Progenitor cell of endocrine pancreas (in vitro differentiated cells): ENCODE results near the gene NKD1. TPM values are rescaled to one million over a fixed set of nuclear protein-coding genes. Genes with fewer than 3 reads are reported as not detected.

Source experiments
- DNase-seq: peaks from one replicate; pipeline ENCODE4 v3.0.0; 2021; ENCODE audit warnings: low spot score; ENCODE audit not compliant: unreplicated experiment
- H3K27ac Mint-ChIP-seq: 2 replicates; pipeline ENCODE4 v1.8.0; 2021; ENCODE audit warnings: mild to moderate bottlenecking, moderate library complexity, mixed read lengths
- H3K27me3 Mint-ChIP-seq: 2 replicates; pipeline ENCODE4 v1.8.0; 2021; ENCODE audit warnings: mixed read lengths
- H3K36me3 Mint-ChIP-seq: 2 replicates; pipeline ENCODE4 v1.8.0; 2022; ENCODE audit warnings: mixed read lengths; ENCODE audit not compliant: insufficient read depth
- H3K4me1 Mint-ChIP-seq: 2 replicates; pipeline ENCODE4 v1.8.0; 2021; ENCODE audit warnings: low read depth, mixed read lengths
- H3K4me3 Mint-ChIP-seq: 2 replicates; pipeline ENCODE4 v1.8.0; 2021; ENCODE audit warnings: low read depth, mild to moderate bottlenecking, moderate library complexity, mixed read lengths
- H3K9me3 Mint-ChIP-seq: 2 replicates; pipeline ENCODE4 v1.8.0; 2021; ENCODE audit warnings: low read depth, mixed read lengths
- total RNA-seq: library from RNA; stranded (reverse); gene quantifications from 2 replicates; pipeline ENCODE4 v1.2.1, GENCODE V29; 2021
- TF ChIP-seq, protein P1 (sequence below): fragments of 200-600 bp; sonication (generic); IDR thresholded peaks from one replicate; pipeline ENCODE4 v1.5.0; 2021; ENCODE audit warnings: antibody characterized with exemption, mild to moderate bottlenecking; ENCODE audit not compliant: unreplicated experiment

The NKD1 gene
- total RNA-seq, 1 donor from 2014 or later: 3.0 TPM

DNA sequence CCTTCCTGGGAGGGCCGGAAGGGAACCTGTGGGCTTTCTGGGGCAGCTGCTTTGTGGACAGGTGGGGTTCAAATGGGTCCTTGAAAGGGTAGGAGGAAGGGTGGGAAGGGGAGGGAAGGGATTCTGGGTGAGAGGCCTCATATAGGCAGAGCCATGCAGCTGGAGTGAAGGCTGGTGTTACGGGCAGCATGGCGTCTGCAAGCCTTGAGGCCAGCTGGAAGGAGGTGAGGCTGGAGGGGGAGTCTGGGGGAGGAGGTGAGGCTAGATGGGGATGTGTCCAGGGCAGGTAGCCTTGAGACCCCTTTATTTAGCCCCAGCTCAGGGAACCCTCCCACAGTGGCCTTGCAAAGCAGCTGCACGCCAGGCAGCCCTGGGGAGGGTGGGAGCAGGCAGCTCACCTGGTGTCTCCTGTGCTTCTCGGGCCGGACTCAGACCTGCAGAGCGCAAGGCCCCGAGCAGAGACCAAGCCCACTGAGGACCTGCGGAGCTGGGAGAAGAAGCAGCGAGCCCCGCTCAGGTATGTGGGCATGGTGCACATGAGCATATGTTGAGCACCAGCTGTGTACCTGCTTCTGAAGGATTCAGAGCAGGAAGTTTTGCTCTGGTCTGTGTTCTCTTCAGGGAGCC lies 82.3 kb downstream of the NKD1 start:
- no peak for DNase-seq
- Mint-ChIP-seq H3K36me3 (no peaks in the 10 kb centered on the region), H3K27ac (no peak overlapping the region), H3K4me1 (peaks cover 6% of the 10 kb centered on the region), H3K27me3 (no peaks in the 10 kb centered on the region), H3K4me3 (no peak overlapping the region), H3K9me3 (no peaks in the 10 kb centered on the region)
- TF ChIP-seq, protein P1, sequence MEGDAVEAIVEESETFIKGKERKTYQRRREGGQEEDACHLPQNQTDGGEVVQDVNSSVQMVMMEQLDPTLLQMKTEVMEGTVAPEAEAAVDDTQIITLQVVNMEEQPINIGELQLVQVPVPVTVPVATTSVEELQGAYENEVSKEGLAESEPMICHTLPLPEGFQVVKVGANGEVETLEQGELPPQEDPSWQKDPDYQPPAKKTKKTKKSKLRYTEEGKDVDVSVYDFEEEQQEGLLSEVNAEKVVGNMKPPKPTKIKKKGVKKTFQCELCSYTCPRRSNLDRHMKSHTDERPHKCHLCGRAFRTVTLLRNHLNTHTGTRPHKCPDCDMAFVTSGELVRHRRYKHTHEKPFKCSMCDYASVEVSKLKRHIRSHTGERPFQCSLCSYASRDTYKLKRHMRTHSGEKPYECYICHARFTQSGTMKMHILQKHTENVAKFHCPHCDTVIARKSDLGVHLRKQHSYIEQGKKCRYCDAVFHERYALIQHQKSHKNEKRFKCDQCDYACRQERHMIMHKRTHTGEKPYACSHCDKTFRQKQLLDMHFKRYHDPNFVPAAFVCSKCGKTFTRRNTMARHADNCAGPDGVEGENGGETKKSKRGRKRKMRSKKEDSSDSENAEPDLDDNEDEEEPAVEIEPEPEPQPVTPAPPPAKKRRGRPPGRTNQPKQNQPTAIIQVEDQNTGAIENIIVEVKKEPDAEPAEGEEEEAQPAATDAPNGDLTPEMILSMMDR: no peak

DNA sequence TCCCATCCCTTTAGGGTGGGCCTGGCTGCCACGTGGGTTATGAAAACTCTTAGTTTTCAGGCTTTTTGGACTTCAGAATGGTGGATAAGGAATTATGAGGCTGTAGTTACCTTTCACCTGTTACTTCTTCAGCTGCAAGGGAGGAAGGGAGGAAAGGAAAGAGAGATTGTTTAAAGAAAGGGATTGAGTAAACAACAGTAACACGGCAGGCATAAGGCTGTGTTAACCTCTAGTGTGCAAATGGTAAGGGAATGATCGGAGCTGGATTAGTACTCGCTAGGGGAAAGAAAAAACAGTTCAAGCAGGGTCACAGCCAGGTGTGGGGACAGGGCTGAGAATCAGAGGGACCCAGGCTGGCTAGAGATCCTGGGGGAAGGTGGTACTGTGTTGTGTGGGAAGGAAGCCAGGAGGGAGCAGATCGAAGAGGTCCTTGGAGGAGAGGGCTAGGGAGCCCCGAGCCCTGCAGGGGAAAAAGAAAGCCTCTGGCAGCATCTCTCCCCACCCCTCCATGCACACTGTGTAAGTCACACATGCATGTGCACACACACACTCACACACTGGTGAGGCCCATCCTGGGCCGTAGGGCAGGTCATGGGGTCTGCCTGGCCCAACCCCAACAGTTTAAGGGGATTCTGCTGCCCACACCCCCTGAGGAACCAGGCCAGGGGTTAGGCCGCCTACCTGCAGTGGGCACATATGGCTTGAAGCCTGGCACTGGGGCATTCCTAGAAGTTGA lies 83.2 kb downstream of the NKD1 start:
- no peak for DNase-seq
- Mint-ChIP-seq H3K27me3 (no peaks in the 10 kb centered on the region), H3K4me1 (peaks cover 6% of the 10 kb centered on the region), H3K4me3 (no peak overlapping the region), H3K9me3 (no peaks in the 10 kb centered on the region), H3K27ac (no peak overlapping the region), H3K36me3 (no peaks in the 10 kb centered on the region)
- TF ChIP-seq, protein P1: no peak

DNA sequence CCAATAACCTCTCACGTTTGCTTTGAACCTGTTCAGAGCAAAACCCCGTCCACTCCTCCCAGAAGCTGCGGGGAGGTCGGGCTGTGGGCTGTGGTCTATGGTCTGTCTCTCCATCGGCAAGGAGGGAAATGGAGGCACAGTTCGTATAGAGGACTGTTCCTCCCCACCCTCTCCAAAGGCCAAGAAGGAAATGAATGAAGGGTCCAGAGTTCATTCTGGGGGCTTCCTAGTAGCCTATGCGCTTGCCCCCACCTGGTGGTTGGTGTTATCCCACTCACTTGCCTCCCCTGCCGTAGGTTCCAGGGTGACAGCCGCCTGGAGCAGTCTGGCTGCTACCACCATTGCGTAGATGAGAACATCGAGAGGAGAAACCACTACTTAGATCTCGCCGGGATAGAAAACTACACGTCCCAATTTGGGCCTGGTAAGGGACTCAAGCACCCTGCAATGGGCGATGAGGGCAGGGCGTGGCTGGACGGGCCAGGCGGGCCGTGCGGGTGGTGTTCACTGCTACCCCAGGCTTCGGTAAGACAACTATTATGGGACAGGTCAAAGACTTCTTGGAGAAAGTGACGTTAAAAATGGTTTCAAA lies 83.9 kb downstream of the NKD1 start:
- H3K4me1 Mint-ChIP-seq: peaks cover 6% of the 10 kb centered on the region
- no peaks in the 10 kb centered on the region for H3K9me3 Mint-ChIP-seq
- H3K27ac Mint-ChIP-seq: no peak overlapping the region
- H3K4me3 Mint-ChIP-seq: no peak overlapping the region
- TF ChIP-seq, protein P1: no peak
- no peaks in the 10 kb centered on the region for H3K36me3 Mint-ChIP-seq
- H3K27me3 Mint-ChIP-seq: no peaks in the 10 kb centered on the region
- no peak for DNase-seq

DNA sequence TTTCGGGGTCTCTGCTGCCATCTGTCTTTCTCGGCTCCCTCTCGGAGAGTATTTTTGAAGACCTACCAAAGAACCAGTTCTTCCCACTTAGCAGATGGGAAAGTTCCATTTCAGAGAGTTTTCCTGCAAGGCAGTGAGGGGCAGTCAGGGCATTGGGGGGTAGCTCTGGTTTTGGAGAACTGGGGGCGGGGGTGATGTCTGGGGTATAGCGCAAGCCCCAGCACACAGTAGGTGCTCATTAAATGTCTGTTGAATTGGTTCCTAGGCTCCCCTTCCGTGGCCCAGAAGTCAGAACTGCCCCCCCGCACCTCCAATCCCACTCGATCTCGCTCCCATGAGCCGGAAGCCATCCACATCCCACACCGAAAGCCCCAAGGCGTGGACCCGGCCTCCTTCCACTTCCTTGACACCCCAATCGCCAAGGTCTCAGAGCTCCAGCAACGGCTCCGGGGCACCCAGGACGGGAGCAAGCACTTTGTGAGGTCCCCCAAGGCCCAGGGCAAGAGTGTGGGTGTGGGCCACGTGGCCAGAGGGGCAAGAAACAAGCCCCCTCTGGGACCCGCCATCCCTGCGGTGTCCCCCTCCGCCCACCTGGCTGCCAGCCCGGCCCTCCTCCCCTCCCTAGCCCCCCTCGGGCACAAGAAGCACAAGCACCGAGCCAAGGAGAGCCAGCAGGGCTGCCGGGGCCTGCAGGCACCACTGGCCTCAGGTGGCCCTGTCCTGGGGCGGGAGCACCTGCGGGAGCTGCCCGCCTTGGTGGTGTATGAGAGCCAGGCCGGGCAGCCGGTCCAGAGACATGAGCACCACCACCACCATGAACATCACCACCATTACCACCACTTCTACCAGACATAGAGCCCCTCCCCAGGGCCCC lies 85.0 kb downstream of the NKD1 start:
- Mint-ChIP-seq H3K9me3 (no peaks in the 10 kb centered on the region), H3K4me1 (peaks cover 6% of the 10 kb centered on the region), H3K27me3 (no peaks in the 10 kb centered on the region), H3K4me3 (no peak overlapping the region), H3K27ac (no peak overlapping the region), H3K36me3 (no peaks in the 10 kb centered on the region)
- TF ChIP-seq, protein P1: no peak
- no peak for DNase-seq

DNA sequence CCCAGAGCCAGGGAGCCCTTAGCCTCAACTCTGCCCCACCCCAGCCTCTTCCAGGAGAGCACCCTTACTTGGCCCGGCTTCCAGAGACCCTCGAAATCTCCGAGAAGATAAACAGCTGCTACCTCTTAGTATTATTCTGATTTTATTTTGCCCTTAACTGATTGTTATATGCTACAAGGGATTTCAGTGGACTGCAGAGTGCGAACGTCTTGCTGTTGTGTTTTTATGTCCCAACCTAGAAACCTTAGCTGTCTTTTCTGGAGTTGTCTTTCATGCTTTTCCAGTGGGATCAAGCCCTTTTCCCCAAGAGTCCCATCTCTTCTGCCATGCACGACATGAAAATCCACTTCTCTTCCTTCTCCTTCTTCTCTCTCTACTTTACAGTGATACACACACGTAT lies 85.9 kb downstream of the NKD1 start:
- H3K9me3 Mint-ChIP-seq: no peaks in the 10 kb centered on the region
- H3K36me3 Mint-ChIP-seq: no peaks in the 10 kb centered on the region
- no peak overlapping the region for H3K4me3 Mint-ChIP-seq
- H3K27ac Mint-ChIP-seq: no peak overlapping the region
- H3K4me1 Mint-ChIP-seq: peaks cover 6% of the 10 kb centered on the region
- no peaks in the 10 kb centered on the region for H3K27me3 Mint-ChIP-seq
- TF ChIP-seq, protein P1: no peak
- no peak for DNase-seq
